GM10847 (cell line): ENCODE data around the gene CHN2.

Experiments used
- POLR2A ChIP-seq: IDR thresholded peaks from 2 replicates; pipeline ENCODE4 v1.6.1; 2011; ENCODE audit not compliant: insufficient read length; ENCODE audit errors: extremely low read depth

Gene CHN2

DNA sequence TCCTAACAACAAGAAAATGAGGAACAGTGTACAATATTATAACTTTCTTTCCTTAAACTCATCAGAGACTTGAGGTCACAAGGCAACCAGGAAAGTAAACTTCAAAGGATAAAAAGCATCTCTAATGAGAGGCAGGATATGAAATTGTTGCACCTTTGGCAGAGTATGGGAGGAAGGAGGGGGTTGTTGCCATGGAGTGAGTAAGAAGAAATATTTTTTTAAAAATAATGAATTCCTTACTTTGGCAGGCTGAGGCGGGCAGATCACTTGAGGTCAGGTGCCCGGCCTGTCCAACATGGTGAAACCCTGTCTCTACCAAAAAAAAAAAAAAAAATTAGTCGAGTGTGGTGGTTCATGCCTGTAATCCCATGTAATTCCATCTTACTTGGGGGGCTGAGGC is 21.1 kb upstream of the CHN2 start:
- TF ChIP-seq POLR2A = no peak

DNA sequence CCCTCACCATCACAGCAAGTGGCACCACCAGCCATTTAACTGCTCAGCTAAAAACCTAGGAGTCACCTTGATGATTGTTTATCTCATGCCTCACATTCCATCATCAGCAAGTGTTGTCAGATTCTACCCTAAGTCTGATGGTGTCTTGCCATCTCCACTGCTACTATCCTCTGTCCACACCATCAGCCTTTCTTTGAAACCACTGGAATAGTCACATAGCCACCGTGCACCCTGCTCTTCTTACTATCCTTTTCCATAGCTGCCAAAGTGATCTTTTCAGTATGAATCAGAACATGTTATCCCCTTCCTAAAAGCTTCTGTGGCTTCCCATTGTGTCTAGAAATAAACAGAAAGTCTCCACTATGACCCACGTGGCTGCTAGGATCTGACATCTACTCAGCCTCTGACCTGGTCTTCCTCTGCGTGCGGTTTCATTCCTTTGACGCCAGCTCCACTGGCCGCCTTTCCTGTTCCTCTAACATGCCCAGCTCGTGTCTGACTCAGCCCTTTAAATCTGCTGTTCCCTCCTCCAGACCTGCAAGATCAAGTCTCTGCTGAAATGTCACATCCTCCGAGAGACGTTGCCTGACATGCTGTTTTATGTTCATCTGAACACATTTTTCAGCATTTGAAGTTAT is 16.5 kb upstream of the CHN2 start:
- TF ChIP-seq POLR2A = no peak

DNA sequence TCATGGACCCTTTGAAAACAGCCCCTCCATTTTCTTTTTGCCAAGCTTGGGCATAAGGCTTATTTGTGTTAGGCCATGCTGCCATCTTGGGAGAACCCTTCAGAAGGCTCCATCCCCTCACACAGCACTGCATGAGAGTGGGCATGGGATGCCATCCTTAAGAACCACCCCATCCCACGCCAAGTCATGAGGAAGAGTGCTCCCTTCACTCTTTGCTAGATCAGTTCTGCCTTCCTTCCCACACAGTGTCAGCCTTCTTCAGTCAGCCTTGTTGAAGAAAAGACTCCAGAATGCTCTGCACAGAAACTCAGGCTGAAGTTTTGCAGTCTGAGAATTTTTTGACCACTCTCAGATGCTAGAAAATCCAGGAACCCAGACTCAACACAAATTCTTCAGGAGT is 15.5 kb upstream of the CHN2 start:
- no peak for TF ChIP-seq POLR2A

DNA sequence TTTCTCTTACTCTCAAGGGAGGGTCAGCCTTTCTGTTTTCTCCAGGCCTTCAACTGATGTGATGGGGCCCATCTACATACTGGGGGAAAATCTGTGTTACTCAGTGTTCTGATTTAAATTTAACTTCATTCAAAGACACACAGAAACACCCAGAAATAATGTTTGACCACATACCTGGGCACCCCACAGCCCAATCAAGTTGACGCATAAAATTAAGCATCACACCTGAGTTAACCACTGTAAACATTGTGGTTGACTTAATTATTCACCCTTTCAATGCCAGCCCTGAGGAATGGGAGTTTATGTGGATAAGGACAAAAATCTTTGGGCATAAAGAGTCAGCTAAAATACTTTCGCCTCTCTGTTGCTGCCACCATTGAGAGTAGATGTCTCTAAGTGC is 10.0 kb upstream of the CHN2 start:
- TF ChIP-seq POLR2A = no peak

DNA sequence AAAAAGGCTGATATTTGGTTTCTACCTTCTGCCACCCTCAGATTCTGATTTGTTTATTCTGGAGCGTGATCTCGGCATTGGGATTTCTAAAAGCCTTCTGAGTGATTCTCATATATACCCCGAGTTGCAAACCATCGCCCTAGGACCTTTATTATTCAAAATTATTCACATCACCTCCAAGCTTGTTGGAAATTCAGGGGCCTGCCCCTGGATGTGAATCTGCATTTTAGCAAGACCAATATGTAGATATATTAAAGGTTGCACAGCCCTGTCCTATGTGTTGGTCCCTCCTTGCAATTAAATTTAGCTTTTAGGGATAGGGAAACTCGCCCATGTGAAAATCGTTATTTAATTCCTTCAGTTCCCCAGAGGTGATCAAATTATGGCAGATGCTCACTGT is 9.0 kb upstream of the CHN2 start:
- TF ChIP-seq POLR2A = no peak

DNA sequence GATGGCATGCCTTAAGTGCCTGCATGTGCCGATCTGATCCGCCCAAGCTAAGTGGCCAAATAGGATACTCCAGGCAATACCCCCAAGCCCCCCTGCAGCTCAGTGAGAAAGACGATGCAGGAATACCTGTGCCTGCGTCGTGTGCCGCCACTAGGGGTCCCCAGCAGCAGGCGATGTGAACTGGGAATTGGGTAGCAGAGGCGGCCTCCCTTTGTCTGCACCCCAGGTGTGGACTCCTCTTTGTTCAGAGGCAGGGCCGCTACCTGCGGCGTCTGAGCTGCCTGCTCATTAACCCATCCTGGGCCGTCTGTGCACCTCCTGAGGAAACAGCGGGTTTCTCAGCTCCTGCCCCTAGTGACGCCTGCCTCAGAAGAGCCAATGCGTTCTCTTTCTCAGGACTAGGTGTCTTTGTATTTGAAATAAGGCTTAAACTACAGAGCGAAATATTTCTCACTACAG is 4.8 kb upstream of the CHN2 start:
- TF ChIP-seq POLR2A = no peak

DNA sequence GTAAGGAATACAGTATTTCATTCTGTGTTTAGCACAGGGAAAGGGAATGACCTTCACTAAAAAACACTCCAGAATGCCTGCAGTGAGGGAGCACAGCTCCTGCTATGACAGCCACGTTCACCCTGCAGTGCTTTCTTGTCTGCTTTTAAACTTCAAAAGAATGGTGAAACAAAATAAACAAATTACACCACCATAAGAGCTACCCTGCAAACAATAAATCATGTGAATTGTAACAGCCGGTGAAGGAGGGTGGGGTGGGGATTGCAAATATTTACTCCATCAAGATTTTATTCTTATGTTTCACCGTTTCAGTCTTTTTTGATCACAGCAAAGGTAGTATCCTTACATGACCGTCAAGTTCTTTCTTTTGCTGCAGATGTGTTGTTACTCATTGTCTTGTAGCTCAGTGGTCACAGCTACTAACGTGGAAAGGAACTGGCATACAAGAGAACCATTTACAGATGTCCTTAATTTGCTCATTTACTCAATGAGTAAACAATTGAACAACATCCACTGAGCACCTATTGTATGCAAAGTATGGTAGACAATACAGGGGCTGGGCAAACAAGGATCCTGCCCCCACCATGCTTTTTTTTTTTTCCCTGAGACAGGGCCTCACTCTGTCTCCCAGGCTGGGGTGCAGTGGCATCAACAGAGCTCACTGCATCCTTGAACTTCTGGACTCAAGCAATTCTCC is 4.1 kb upstream of the CHN2 start:
- no peak for TF ChIP-seq POLR2A

DNA sequence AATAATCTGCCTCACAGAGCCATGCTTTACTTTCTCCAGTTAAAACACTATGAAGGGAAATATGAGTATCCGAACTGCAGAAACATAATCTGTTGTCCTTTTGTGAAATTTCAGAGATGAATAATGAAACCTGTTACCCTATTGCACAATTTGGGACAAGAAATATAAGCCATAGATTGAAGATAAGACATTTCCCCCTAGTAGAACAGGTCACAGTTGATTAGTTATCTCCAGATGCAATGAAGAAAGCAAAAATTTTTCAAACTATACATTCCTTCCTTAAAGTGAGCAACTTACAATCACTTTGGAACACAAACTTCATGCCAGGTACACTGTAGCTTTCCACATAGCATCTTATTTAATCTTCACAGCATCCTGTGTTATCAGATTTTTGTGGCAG is 2.3 kb upstream of the CHN2 start:
- no peak for TF ChIP-seq POLR2A

DNA sequence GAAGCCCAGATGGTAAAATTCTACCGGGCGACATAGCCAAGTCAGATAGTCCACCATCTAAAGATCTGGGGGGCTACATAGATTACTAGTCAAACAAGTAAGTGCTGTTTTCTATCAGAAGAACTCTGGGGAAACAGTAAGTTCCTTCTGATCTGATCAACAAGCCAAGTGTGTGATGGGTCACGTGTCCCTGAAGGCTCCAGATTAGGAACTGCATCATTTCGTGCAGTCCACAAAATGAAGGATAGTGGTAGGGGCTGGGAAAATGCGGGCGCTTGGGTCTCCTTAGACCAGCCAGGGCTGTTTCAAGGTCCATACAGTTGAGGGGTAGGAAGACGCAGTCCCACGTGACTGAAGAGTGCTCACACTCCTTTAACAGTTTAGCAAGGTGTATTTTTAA is 1.8 kb upstream of the CHN2 start:
- TF ChIP-seq POLR2A = no peak

DNA sequence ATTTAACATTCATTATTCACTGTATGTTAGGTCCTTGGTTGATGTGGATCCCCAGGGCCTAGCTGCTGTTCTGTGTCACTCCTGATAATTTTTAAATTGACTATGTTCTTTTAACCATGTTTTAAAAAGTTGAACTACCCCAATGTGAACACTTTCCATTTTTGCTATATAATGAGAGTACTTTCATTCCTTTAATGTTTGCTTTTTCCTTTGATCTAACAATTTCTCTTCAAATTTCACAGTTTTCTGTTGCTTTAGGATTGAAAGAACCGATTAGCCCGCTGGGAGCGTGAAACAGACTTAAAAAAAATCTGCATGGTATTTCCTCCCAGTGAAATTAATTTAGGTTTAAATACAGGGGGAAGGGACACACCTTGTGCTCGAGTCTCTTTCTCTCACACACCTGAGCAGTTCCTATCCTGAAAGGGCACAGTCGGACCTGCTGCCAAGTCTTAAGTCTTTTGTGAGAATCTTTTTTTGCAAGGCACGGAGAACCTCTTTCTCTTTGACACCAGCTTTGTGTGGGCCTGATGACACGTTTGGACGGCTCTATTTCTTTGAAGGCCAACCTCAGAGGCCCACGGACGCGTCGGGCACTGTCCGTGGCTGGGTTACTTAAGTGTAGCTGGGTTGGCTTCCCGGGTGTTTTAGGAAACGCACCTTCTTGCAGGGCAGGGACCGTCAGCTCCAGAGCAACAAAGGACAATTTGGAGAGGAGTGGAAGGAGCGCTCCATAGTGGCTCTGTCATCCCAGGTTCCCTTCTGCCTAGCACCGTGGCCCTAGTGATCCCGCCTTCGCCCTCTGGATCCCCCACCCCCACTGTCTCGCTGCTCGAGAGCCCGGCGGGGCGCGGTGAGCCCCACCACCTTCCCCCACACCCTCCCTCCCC is 1.0 kb upstream of the CHN2 start:
- TF ChIP-seq POLR2A = no peak

DNA sequence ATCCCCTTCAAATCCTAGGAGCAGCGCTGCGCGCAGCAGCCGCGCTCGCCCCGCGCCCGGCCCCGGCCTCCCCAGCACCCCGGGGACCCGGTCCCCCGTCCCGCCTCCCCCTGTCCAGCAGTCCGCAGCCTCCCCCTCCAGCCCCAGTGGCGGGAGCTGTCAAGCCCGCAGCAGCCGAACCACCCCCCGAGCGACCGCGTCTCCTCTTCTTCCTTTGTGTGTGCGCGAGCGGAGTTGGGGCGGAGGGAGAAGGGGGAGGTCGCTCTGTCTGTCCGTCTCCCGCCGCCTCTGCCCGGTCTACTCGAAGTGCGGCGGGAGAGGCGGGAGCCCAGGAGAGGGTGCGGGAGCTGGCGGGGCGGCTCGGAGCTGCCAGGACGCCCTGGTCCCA is 375 bp upstream of the CHN2 start:
- TF ChIP-seq POLR2A = no peak

DNA sequence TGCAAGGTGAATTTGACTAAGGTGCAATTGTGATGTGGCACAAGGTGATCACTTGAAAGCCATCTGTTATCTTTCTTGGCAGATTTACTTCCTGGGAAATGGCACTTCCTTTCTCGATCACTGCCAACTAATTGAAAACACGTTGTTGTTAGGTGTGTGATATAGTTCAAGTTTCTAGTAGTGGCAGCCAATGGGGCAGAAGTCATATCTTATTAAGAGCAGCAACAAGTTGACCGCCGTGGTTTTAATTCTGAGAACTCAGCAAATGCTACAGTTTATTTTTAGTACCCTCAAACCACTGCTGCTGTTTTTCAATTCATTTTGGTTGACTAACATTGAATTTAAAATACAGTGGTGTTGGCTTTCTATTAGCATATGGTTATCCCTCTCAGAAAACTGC is 1.6 kb downstream of the CHN2 start:
- TF ChIP-seq POLR2A = no peak

DNA sequence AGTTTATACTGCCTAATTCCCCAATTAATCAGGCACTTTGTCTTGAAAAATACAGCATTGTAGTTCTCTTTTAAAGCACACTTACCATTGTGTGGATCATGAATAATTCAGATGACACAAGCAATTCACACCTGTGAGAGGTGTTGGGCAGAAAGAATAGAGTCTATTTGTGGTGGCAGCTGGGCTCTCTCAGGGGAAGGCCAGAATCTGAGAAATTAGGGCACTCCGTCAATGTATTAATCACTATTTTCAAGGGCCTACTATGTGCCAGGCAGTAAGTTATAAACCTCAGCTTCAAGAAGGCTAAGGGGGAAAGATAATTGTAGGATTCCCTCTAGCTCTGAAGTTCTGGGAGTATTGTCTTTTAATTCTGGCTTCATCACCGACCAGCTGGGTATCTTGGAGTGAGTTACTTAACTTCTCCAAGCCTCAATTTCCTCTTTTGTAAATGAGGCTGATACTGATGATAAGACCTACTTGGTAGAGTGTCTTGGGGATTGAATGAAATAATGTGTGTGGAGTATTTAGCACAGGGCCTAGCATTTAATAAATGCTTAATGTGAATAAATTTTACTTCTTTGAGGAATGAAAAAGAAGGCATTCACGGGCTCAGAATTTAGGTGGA is 2.5 kb downstream of the CHN2 start:
- no peak for TF ChIP-seq POLR2A

DNA sequence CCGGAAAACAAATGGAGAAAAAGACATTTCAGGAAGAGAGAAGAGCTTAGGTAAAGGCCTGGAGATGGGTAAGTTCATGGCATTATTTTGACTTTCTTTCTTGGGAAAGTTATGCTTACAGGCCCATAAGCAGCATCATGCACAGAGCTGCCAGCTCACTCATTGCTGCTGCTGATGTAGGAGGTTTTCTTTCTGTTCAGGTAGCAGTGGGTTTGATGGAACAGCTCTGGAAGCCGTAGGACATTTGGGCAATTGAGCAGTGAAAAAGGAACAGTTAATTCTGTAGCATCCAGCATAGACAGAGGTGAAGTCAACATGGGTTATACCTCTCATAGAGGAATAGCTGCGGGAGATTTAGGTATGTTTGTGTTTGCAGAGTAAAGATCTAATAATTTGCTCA is 3.3 kb downstream of the CHN2 start:
- no peak for TF ChIP-seq POLR2A

DNA sequence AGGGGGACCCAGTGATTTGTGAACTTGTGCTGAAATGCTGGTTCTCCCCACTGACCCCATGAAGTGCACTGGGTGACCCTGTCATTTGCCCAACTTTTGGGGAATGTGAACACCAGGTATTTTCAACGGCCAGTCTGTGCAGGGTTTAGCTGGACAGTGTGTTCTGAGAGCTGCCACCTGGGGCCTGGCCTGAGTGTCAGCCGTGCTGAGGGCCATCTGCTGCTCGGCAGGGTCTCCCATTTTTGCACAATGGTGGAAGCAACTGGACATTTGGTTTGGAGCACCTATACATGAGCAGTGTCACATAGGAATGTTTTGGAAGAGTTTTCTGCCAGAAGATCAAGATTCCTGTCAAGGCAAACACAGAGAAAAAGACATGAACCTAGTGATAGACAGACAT is 5.2 kb downstream of the CHN2 start:
- TF ChIP-seq POLR2A = no peak

DNA sequence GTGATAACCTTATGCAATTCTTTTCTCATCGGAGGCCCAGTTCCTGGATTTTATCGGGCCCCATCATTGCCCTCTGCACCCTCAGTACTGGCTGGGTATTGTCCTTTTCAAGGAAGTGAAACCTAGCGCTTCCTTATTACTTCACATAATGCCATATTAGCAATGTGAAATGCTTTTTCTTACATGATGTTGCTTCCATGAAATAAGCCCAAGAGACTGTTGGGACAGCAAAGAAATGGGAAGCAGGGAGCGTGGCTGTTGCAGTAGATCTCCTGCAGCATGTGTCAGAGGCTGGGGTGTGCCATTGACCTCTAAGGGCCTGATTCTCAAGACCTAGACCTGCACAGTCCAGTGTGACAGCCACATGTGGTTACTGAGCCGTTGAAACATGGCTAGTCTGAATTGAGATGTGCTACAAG is 8.1 kb downstream of the CHN2 start:
- TF ChIP-seq POLR2A = no peak
